CD1c-positive myeloid dendritic cell (primary cell): ENCODE results near the gene SF3B5.
A peak's percentile ranks its signal among the peaks of the same experiment; 100 is the strongest.
"Not testable (repeated sequence)": the region's sequence is repeated elsewhere in the genome, so short reads cannot be mapped to it uniquely, and the experiment has no call there.

ENCODE experiments used
- DNase-seq: peaks from one replicate; pipeline ENCODE4 v3.0.0-alpha.2; 2016; ENCODE audit errors: extremely low spot score

The SF3B5 gene

GRCh38 chr6:144063744-144064401 is 31.5 kb downstream of the SF3B5 start:
- DNase-seq = peak; percentile 95

GRCh38 chr6:144063246-144063743 is 32.1 kb downstream of the SF3B5 start:
- peak; percentile 13 for DNase-seq

GRCh38 chr6:144062786-144063185 is 32.6 kb downstream of the SF3B5 start:
- DNase-seq = peak; percentile 25

GRCh38 chr6:144059139-144059538 is 36.2 kb downstream of the SF3B5 start:
- DNase-seq = no peak

GRCh38 chr6:144055121-144055931 is 40.0 kb downstream of the SF3B5 start:
- DNase-seq = peak; percentile 57

- no peak for DNase-seq
Measured at GRCh38 chr6:144053601-144054000, 41.8 kb downstream of the SF3B5 start.

GRCh38 chr6:144052488-144052887 is 42.9 kb downstream of the SF3B5 start:
- no peak for DNase-seq

- peak; percentile 41 for DNase-seq
Measured at GRCh38 chr6:144049386-144049785, 46.0 kb downstream of the SF3B5 start.

GRCh38 chr6:144047688-144048087 is 47.7 kb downstream of the SF3B5 start:
- DNase-seq = no peak

GRCh38 chr6:144046672-144047071 is 48.7 kb downstream of the SF3B5 start:
- DNase-seq = not testable (repeated sequence)

GRCh38 chr6:144044989-144045388 is 50.4 kb downstream of the SF3B5 start:
- DNase-seq = not testable (repeated sequence)
